GM12872 (cell line): ENCODE data around the gene CNPY4.

ENCODE experiments used
- TF ChIP-seq, protein P1 (sequence below): IDR thresholded peaks from 3 replicates; pipeline ENCODE4 v1.5.1; 2011; ENCODE audit warnings: low read depth, mild to moderate bottlenecking, low read length, moderate library complexity; ENCODE audit not compliant: insufficient read depth

Gene CNPY4

GRCh38 chr7:100156331-100157068, 37.1 kb downstream of the CNPY4 start:
- TF ChIP-seq, protein P1, sequence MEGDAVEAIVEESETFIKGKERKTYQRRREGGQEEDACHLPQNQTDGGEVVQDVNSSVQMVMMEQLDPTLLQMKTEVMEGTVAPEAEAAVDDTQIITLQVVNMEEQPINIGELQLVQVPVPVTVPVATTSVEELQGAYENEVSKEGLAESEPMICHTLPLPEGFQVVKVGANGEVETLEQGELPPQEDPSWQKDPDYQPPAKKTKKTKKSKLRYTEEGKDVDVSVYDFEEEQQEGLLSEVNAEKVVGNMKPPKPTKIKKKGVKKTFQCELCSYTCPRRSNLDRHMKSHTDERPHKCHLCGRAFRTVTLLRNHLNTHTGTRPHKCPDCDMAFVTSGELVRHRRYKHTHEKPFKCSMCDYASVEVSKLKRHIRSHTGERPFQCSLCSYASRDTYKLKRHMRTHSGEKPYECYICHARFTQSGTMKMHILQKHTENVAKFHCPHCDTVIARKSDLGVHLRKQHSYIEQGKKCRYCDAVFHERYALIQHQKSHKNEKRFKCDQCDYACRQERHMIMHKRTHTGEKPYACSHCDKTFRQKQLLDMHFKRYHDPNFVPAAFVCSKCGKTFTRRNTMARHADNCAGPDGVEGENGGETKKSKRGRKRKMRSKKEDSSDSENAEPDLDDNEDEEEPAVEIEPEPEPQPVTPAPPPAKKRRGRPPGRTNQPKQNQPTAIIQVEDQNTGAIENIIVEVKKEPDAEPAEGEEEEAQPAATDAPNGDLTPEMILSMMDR, result no peak

DNA sequence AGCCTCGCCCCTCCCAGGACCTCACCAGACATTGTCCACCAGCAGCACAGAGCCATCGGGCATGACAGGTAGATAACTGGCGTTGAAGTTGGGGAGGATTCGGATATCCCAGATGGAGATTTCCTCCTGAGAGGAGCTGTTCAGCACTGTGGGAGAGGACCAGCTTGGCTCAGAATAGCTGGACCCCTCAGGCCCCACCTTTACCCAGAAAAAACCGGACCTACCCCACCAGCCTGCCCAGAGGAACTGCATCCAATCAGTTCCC, 37.6 kb downstream of the CNPY4 start:
- TF ChIP-seq, protein P1, result no peak

GRCh38 chr7:100157334-100158228, 38.1 kb downstream of the CNPY4 start:
- TF ChIP-seq, protein P1, result no peak

DNA sequence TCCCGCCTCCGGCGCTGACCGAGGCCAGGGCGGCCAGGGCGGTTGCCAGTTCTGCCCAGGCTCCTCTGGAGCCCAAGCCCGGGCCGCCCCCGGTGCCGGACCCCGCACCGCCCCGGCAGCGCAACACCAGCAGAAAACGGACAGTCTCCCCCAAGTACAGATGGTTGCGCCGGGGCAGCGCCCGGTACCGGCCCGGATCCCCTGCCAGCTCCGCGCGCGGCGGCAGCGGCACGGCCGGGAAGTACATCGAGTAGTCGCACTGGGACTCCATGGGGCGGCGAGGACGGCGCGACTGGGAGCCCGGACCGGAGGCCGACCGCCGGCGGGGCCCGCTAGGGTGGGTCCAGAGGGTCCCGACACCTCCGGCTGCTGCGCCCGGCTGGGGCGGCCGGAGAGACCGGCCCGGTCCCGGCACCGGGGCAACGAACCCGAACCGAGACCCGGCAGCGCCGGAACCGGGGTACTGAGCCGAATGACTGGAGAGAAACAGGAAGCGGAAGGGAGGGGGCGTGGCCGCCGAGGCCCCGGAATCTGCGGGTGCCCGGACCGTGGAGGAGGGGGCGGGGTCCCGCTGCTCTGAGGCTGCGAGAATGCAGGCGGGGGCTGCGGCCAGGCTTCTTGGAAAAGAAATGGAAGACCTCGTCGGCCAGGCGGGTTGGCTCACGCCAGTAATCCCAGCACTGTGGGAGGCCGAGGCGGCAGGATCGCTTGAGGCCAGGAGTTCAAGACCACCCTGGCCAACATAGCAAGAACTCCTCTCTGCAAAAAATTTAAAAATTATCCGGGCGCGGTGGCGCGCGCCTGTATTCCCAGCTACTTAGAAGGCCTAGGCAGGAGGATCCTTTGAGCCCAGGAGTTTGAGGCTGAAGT, 39.0 kb downstream of the CNPY4 start, which contains the start of gene TRAPPC14:
TRAPPC14 (minus strand) TSS at position 495 of the 870 bp plus-strand sequence; CDS start at position 271, 224 bp downstream.
- TF ChIP-seq, protein P1, result no peak

DNA sequence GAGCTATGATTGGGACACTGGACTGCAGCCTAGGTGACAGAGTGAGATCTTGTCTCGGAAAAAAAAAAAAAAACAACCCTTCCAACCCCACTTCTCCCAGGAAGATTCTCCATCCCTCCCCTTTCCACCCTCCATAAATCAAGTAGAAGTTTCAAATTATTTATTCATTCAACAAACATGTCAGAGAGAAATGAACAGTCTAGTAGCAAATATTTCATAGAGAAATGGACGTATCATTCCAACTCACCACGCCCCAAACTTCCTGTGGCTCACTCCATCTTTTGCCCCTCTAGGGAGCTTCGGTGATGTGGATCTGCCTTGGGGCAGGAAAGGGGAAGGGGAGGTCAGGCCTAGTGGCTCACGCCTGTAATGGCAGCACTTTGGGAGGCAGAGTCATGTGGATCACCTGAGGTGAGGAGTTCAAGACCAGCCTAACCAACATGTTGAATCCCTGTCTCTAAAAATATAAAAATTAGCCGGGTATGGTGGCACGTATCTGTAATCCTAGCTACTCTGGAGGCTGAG, 39.7 kb downstream of the CNPY4 start:
- TF ChIP-seq, protein P1, result peak; percentile 33; the same call in 1 of the 3 replicates

- TF ChIP-seq, protein P1, result no peak
These were observed 40.6 kb downstream of the CNPY4 start for GRCh38 chr7:100160067-100160466.
